Endothelial cell of umbilical vein (primary cell): ENCODE results near the gene ALX1.

Source experiments
- MYC ChIP-seq: IDR thresholded peaks from one replicate; pipeline ENCODE4 v1.6.1; 2011; ENCODE audit warnings: mild to moderate bottlenecking, low read depth, low read length
- POLR2A ChIP-seq: IDR thresholded peaks from 2 replicates; pipeline ENCODE4 v1.6.1; 2012; ENCODE audit warnings: low read depth, mild to moderate bottlenecking, control low read depth, low read length
- TF ChIP-seq, protein P1 (sequence below): IDR thresholded peaks from 2 replicates; pipeline ENCODE4 v1.6.1; 2011; ENCODE audit not compliant: insufficient read depth, insufficient read length
- TF ChIP-seq, protein P2 (sequence below), 2 donors: IDR thresholded peaks; 1 replicate in 1 of 2; 2 replicates in 1 of 2; pipeline ENCODE4 v1.5.1; 2011; ENCODE audit warnings: low read length in 2 of 2, mild to moderate bottlenecking in 2 of 2, moderate library complexity in 2 of 2, control low read depth in 1 of 2, inconsistent platforms in 1 of 2, low read depth in 1 of 2; ENCODE audit not compliant: insufficient read depth in 1 of 2; ENCODE audit errors: extremely low read depth in 1 of 2

DNA sequence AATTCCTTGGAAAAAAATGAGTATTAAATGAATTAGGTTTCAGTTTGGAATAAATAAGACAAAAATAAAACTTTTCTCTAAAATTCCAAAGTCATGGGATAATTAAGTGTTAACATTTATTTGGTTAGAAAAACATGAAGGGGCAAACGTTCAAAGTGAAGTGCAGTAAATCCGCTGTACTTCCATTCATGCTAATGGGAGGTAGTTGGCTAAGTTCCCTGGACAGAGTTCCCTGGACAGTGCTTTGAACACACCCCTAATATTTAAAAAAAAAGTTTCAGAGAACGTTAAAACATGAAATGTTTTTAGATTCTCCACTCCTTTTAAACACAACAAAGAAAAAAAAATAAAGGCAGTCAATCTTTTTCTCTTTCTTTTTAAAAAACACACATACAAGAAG is 16.3 kb downstream of the ALX1 start:
- TF ChIP-seq MYC (no peak), POLR2A (no peak)
- TF ChIP-seq, protein P1, sequence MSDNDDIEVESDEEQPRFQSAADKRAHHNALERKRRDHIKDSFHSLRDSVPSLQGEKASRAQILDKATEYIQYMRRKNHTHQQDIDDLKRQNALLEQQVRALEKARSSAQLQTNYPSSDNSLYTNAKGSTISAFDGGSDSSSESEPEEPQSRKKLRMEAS: no peak
- TF ChIP-seq, protein P2, sequence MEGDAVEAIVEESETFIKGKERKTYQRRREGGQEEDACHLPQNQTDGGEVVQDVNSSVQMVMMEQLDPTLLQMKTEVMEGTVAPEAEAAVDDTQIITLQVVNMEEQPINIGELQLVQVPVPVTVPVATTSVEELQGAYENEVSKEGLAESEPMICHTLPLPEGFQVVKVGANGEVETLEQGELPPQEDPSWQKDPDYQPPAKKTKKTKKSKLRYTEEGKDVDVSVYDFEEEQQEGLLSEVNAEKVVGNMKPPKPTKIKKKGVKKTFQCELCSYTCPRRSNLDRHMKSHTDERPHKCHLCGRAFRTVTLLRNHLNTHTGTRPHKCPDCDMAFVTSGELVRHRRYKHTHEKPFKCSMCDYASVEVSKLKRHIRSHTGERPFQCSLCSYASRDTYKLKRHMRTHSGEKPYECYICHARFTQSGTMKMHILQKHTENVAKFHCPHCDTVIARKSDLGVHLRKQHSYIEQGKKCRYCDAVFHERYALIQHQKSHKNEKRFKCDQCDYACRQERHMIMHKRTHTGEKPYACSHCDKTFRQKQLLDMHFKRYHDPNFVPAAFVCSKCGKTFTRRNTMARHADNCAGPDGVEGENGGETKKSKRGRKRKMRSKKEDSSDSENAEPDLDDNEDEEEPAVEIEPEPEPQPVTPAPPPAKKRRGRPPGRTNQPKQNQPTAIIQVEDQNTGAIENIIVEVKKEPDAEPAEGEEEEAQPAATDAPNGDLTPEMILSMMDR (IDR thresholded peaks at IDR 0.05; ENCODE audit: extremely low read depth in 1 of 2, insufficient read depth in 1 of 2, low read depth in 1 of 2, low read length in 2 of 2): no peak
